Activated CD4-positive, alpha-beta T cell treated with anti-CD3 and anti-CD28 coated beads for 36 hours (primary cell): ENCODE measurements around the gene C12orf42. TPM values are rescaled to one million over a fixed set of nuclear protein-coding genes. Genes with fewer than 3 reads are reported as not detected.

Experiments
- ATAC-seq: fragments of 200-7000 bp; cut with Tn5 transposase; one replicate; pipeline ENCODE4 v1.10.0; 2021; ENCODE audit warnings: mild to moderate bottlenecking, moderate library complexity
- CTCF ChIA-PET: fragments of 350-600 bp; sonication (Branson Sonifier 250); formaldehyde crosslinking; loops from one replicate; lab custom pipeline; 2021; ENCODE audit warnings: antibody characterized with exemption; lab: Charles Lee
- POLR2A ChIA-PET: fragments of 350-600 bp; sonication (Branson Sonifier 250); formaldehyde crosslinking; loops from one replicate; lab custom pipeline; 2021; ENCODE audit warnings: antibody characterized with exemption, inconsistent platforms; lab: Charles Lee
- DNase-seq: peaks from one replicate; pipeline ENCODE4 v3.0.0-alpha.2; 2020
- H3K27ac Mint-ChIP-seq: one replicate; pipeline ENCODE4 v1.8.0; 2021; ENCODE audit warnings: mixed read lengths
- H3K27me3 Mint-ChIP-seq: one replicate; pipeline ENCODE4 v1.8.0; 2021; ENCODE audit warnings: mixed read lengths
- H3K36me3 Mint-ChIP-seq: one replicate; pipeline ENCODE4 v1.8.0; 2021; ENCODE audit warnings: low read depth, mixed read lengths
- H3K4me1 Mint-ChIP-seq: one replicate; pipeline ENCODE4 v1.8.0; 2021; ENCODE audit warnings: mixed read lengths
- H3K4me3 Mint-ChIP-seq: one replicate; pipeline ENCODE4 v1.8.0; 2021; ENCODE audit warnings: mild to moderate bottlenecking, moderate library complexity, mixed read lengths
- H3K9me3 Mint-ChIP-seq: one replicate; pipeline ENCODE4 v1.8.0; 2021; ENCODE audit warnings: low read depth, mixed read lengths
- intact Hi-C, 2 experiments: fragments of 100-400 bp; cut with DNase I in 1 of 2; cut with micrococcal nuclease in 1 of 2; formaldehyde crosslinking; loops; one replicate each; pipeline versions ENCODE4 v1.14.2 to v1.15.1; 2022 to 2024; cut with DNase I, micrococcal nuclease
- total RNA-seq, 2 experiments: library from RNA; stranded (reverse); gene quantifications; one replicate each; pipeline ENCODE4 v1.2.3, GENCODE V29; 2021

Gene C12orf42
- total RNA-seq, 2 experiments from 2014 or later = 0.23 TPM; not detected in 1

GRCh38 chr12:103422328-103422727, 73.4 kb downstream of the C12orf42 start:
- POLR2A ChIA-PET = no interaction called here
- DNase-seq (no peak), ATAC-seq (no peak)
- no peaks in the 10 kb centered on the region for H3K4me1 Mint-ChIP-seq
- H3K36me3 Mint-ChIP-seq = no peaks in the 10 kb centered on the region
- CTCF ChIA-PET = no interaction called here
- H3K4me3 Mint-ChIP-seq = no peak overlapping the region
- intact Hi-C loops = no loop called here
- peaks cover 5% of the 10 kb centered on the region for H3K9me3 Mint-ChIP-seq
- no peak overlapping the region for H3K27ac Mint-ChIP-seq
- H3K27me3 Mint-ChIP-seq = no peaks in the 10 kb centered on the region

GRCh38 chr12:103421402-103421801, 74.4 kb downstream of the C12orf42 start:
- no peak for ATAC-seq
- H3K36me3 Mint-ChIP-seq = no peaks in the 10 kb centered on the region
- POLR2A ChIA-PET = no interaction called here
- no peaks in the 10 kb centered on the region for H3K27me3 Mint-ChIP-seq
- peaks cover 3% of the 10 kb centered on the region for H3K9me3 Mint-ChIP-seq
- no peaks in the 10 kb centered on the region for H3K4me1 Mint-ChIP-seq
- DNase-seq = no peak
- CTCF ChIA-PET = no interaction called here
- no peak overlapping the region for H3K4me3 Mint-ChIP-seq
- intact Hi-C loops = no loop called here
- H3K27ac Mint-ChIP-seq = no peak overlapping the region

- ATAC-seq (no peak), DNase-seq (no peak)
- H3K36me3 Mint-ChIP-seq = no peaks in the 10 kb centered on the region
- ChIA-PET POLR2A (no interaction called here), CTCF (no interaction called here)
- H3K27me3 Mint-ChIP-seq = no peaks in the 10 kb centered on the region
- no peaks in the 10 kb centered on the region for H3K9me3 Mint-ChIP-seq
- no peak overlapping the region for H3K4me3 Mint-ChIP-seq
- no peaks in the 10 kb centered on the region for H3K4me1 Mint-ChIP-seq
- intact Hi-C loops = no loop called here
- H3K27ac Mint-ChIP-seq = no peak overlapping the region
These were observed 80.1 kb downstream of the C12orf42 start for GRCh38 chr12:103415681-103416080.

- Mint-ChIP-seq H3K4me1 (no peaks in the 10 kb centered on the region), H3K27ac (no peak overlapping the region), H3K9me3 (no peaks in the 10 kb centered on the region), H3K4me3 (no peak overlapping the region), H3K36me3 (no peaks in the 10 kb centered on the region), H3K27me3 (no peaks in the 10 kb centered on the region)
- CTCF ChIA-PET = no interaction called here
- POLR2A ChIA-PET = no interaction called here
- ATAC-seq = no peak
- intact Hi-C loops = no loop called here
- no peak for DNase-seq
These were observed 94.3 kb downstream of the C12orf42 start for GRCh38 chr12:103401421-103401820.

GRCh38 chr12:103399986-103400385, 95.8 kb downstream of the C12orf42 start:
- Mint-ChIP-seq H3K4me3 (no peak overlapping the region), H3K27ac (no peak overlapping the region), H3K27me3 (no peaks in the 10 kb centered on the region), H3K36me3 (no peaks in the 10 kb centered on the region), H3K9me3 (no peaks in the 10 kb centered on the region), H3K4me1 (no peaks in the 10 kb centered on the region)
- POLR2A ChIA-PET = no interaction called here
- DNase-seq (no peak), ATAC-seq (no peak)
- intact Hi-C loops = no loop called here
- CTCF ChIA-PET = interaction anchor here (0.6 kb wide), 1 partner anchor 1468 kb away, joined by 3 read pairs; no protein-coding TSS in a partner anchor

GRCh38 chr12:103397536-103397935, 98.2 kb downstream of the C12orf42 start:
- ChIA-PET POLR2A (no interaction called here), CTCF (no interaction called here)
- Mint-ChIP-seq H3K36me3 (no peaks in the 10 kb centered on the region), H3K27me3 (no peaks in the 10 kb centered on the region), H3K4me1 (no peaks in the 10 kb centered on the region), H3K4me3 (no peak overlapping the region), H3K9me3 (no peaks in the 10 kb centered on the region), H3K27ac (no peak overlapping the region)
- no peak for DNase-seq
- ATAC-seq = no peak
- intact Hi-C loops = no loop called here

- H3K27ac Mint-ChIP-seq = no peak overlapping the region
- DNase-seq (no peak), ATAC-seq (no peak)
- ChIA-PET CTCF (interaction anchor here (0.7 kb wide), 1 partner anchor 690 kb away, joined by 3 read pairs; no protein-coding TSS in a partner anchor), POLR2A (no interaction called here)
- no peaks in the 10 kb centered on the region for H3K4me1 Mint-ChIP-seq
- H3K4me3 Mint-ChIP-seq = no peak overlapping the region
- H3K9me3 Mint-ChIP-seq = peaks cover 3% of the 10 kb centered on the region
- no peaks in the 10 kb centered on the region for H3K36me3 Mint-ChIP-seq
- no peaks in the 10 kb centered on the region for H3K27me3 Mint-ChIP-seq
- intact Hi-C loops = no loop called here
These were observed 103.0 kb downstream of the C12orf42 start for GRCh38 chr12:103392722-103393121.

- Mint-ChIP-seq H3K36me3 (no peaks in the 10 kb centered on the region), H3K4me1 (no peaks in the 10 kb centered on the region), H3K27me3 (no peaks in the 10 kb centered on the region), H3K9me3 (peaks cover 3% of the 10 kb centered on the region), H3K4me3 (no peak overlapping the region), H3K27ac (no peak overlapping the region)
- ChIA-PET CTCF (no interaction called here), POLR2A (no interaction called here)
- intact Hi-C loops = no loop called here
- no peak for ATAC-seq
- DNase-seq = no peak
These were observed 104.7 kb downstream of the C12orf42 start for GRCh38 chr12:103391103-103391502.

GRCh38 chr12:103387385-103387784, 108.4 kb downstream of the C12orf42 start:
- intact Hi-C loops = no loop called here
- CTCF ChIA-PET = no interaction called here
- POLR2A ChIA-PET = no interaction called here
- Mint-ChIP-seq H3K4me1 (no peaks in the 10 kb centered on the region), H3K9me3 (peaks cover 3% of the 10 kb centered on the region), H3K36me3 (no peaks in the 10 kb centered on the region), H3K27ac (no peak overlapping the region), H3K4me3 (no peak overlapping the region), H3K27me3 (no peaks in the 10 kb centered on the region)
- DNase-seq (no peak), ATAC-seq (no peak)

GRCh38 chr12:103386451-103386850, 109.3 kb downstream of the C12orf42 start:
- POLR2A ChIA-PET = no interaction called here
- Mint-ChIP-seq H3K27ac (no peak overlapping the region), H3K4me1 (no peaks in the 10 kb centered on the region), H3K4me3 (no peak overlapping the region), H3K27me3 (no peaks in the 10 kb centered on the region), H3K36me3 (no peaks in the 10 kb centered on the region), H3K9me3 (no peaks in the 10 kb centered on the region)
- DNase-seq (no peak), ATAC-seq (no peak)
- CTCF ChIA-PET = no interaction called here
- intact Hi-C loops = no loop called here

GRCh38 chr12:103382736-103383346, 112.9 kb downstream of the C12orf42 start:
- CTCF ChIA-PET = no interaction called here
- Mint-ChIP-seq H3K36me3 (no peaks in the 10 kb centered on the region), H3K9me3 (no peaks in the 10 kb centered on the region), H3K4me1 (no peaks in the 10 kb centered on the region), H3K4me3 (no peak overlapping the region), H3K27ac (no peak overlapping the region), H3K27me3 (no peaks in the 10 kb centered on the region)
- ATAC-seq (no peak), DNase-seq (no peak)
- intact Hi-C loops = no loop called here
- POLR2A ChIA-PET = no interaction called here

- H3K27me3 Mint-ChIP-seq = no peaks in the 10 kb centered on the region
These were observed 113.6 kb downstream of the C12orf42 start for GRCh38 chr12:103382119-103382518.

More at GRCh38 chr12:103382119-103382518, 113.6 kb downstream of the C12orf42 start:
- Mint-ChIP-seq H3K4me1 (no peaks in the 10 kb centered on the region), H3K36me3 (no peaks in the 10 kb centered on the region), H3K4me3 (no peak overlapping the region), H3K27ac (no peak overlapping the region), H3K9me3 (no peaks in the 10 kb centered on the region)
- intact Hi-C loops = no loop called here
- DNase-seq = no peak
- ChIA-PET POLR2A (no interaction called here), CTCF (no interaction called here)
- ATAC-seq = no peak
